GM23338 (cell line): ENCODE data around the gene TBC1D17. TPM values are rescaled to one million over a fixed set of nuclear protein-coding genes. Genes with fewer than 3 reads are reported as not detected.

ENCODE experiments used
- ATAC-seq: fragments of 200-7000 bp; cut with Tn5 transposase; 3 replicates; pipeline ENCODE4 v1.9.1; 2020
- DNase-seq: peaks from one replicate; pipeline ENCODE4 v3.0.0-alpha.2; 2015; ENCODE audit warnings: low spot score
- H2AFZ ChIP-seq: fragments of 200-600 bp; sonication (generic); 2 replicates; pipeline ENCODE4 v1.8.0; 2016; ENCODE audit warnings: antibody characterized with exemption, mild to moderate bottlenecking, moderate library complexity
- H3F3A ChIP-seq: fragments of 200-600 bp; sonication (generic); replicated peaks from 2 replicates; pipeline ENCODE4 v1.8.0; 2017; ENCODE audit warnings: antibody characterized with exemption, mixed run types, low read depth
- H3K27ac ChIP-seq: fragments of 200-600 bp; sonication (generic); 2 replicates; pipeline ENCODE4 v1.6.1; 2016; ENCODE audit warnings: low read depth
- H3K27me3 ChIP-seq: fragments of 200-600 bp; sonication (generic); 2 replicates; pipeline ENCODE4 v1.8.0; 2016; ENCODE audit warnings: mild to moderate bottlenecking, mixed run types, moderate library complexity; ENCODE audit not compliant: insufficient read depth
- H3K36me3 ChIP-seq: fragments of 200-600 bp; sonication (generic); 2 replicates; pipeline ENCODE4 v1.8.0; 2016; ENCODE audit warnings: mild to moderate bottlenecking; ENCODE audit not compliant: insufficient read depth
- H3K4me1 ChIP-seq: fragments of 200-600 bp; sonication (generic); 2 replicates; pipeline ENCODE4 v1.8.0; 2016; ENCODE audit warnings: mild to moderate bottlenecking, moderate library complexity; ENCODE audit not compliant: insufficient read depth
- H3K4me2 ChIP-seq: fragments of 200-600 bp; sonication (generic); 2 replicates; pipeline ENCODE4 v1.7.1; 2017; ENCODE audit warnings: mixed run types
- H3K4me3 ChIP-seq: fragments of 200-600 bp; sonication (generic); 2 replicates; pipeline ENCODE4 v1.6.1; 2016; ENCODE audit warnings: mixed run types
- H3K79me2 ChIP-seq: fragments of 200-600 bp; sonication (generic); replicated peaks from 2 replicates; pipeline ENCODE4 v1.8.0; 2017; ENCODE audit warnings: mild to moderate bottlenecking; ENCODE audit not compliant: insufficient read depth
- H3K9me2 ChIP-seq: fragments of 200-600 bp; sonication (generic); 2 replicates; pipeline ENCODE4 v1.8.0; 2017; ENCODE audit not compliant: insufficient read depth
- H4K20me1 ChIP-seq: fragments of 200-600 bp; sonication (generic); replicated peaks from 2 replicates; pipeline ENCODE4 v1.8.0; 2017; ENCODE audit warnings: mild to moderate bottlenecking; ENCODE audit not compliant: insufficient read depth
- H3K27ac Mint-ChIP-seq: 2 replicates; pipeline ENCODE4 v1.8.0; 2020; ENCODE audit warnings: inconsistent platforms, mild to moderate bottlenecking, moderate library complexity, mixed read lengths
- H3K27me3 Mint-ChIP-seq: 3 replicates; pipeline ENCODE4 v1.8.0; 2022; ENCODE audit warnings: low read depth, mild to moderate bottlenecking, moderate library complexity, mixed read lengths, inconsistent platforms; ENCODE audit not compliant: insufficient read depth, poor library complexity
- H3K36me3 Mint-ChIP-seq: 3 replicates; pipeline ENCODE4 v1.8.0; 2021; ENCODE audit warnings: low read depth, mild to moderate bottlenecking, inconsistent platforms, moderate library complexity, mixed read lengths
- H3K4me1 Mint-ChIP-seq: 3 replicates; pipeline ENCODE4 v1.8.0; 2020; ENCODE audit warnings: mild to moderate bottlenecking, inconsistent platforms, mixed read lengths
- H3K4me3 Mint-ChIP-seq: 3 replicates; pipeline ENCODE4 v1.8.0; 2021; ENCODE audit warnings: moderate library complexity, mild to moderate bottlenecking, inconsistent platforms, mixed read lengths
- H3K9me3 Mint-ChIP-seq: 3 replicates; pipeline ENCODE4 v1.8.0; 2020; ENCODE audit warnings: moderate library complexity, mild to moderate bottlenecking, inconsistent platforms, mixed read lengths
- EZH2 ChIP-seq: fragments of 200-600 bp; sonication (generic); IDR thresholded peaks from one replicate; pipeline ENCODE4 v1.8.0; 2017; ENCODE audit warnings: antibody characterized with exemption, mild to moderate bottlenecking, low read depth; ENCODE audit not compliant: unreplicated experiment
- EZH2phosphoT487 ChIP-seq: fragments of 200-600 bp; sonication (generic); IDR thresholded peaks from one replicate; pipeline ENCODE4 v1.8.1; 2018; ENCODE audit warnings: antibody characterized with exemption; ENCODE audit not compliant: unreplicated experiment
- STAT1 ChIP-seq: IDR thresholded peaks from one replicate; pipeline ENCODE4 v1.6.1; 2016; ENCODE audit warnings: antibody characterized with exemption; ENCODE audit not compliant: unreplicated experiment
- ZNF114 ChIP-seq: fragments of 250-450 bp; sonication (Bioruptor Pico); IDR thresholded peaks from 2 replicates; pipeline ENCODE4 v1.5.0; 2020; ENCODE audit warnings: mild to moderate bottlenecking, moderate library complexity
- polyA plus RNA-seq: library from polyadenylated mRNA; unstranded; fragments of >200 nt; fragmentation: Nextera tagmentation; extraction: Ambion mirVana; gene quantifications from 2 replicates; pipeline ENCODE4 v1.2.1, GENCODE V29; 2016
- total RNA-seq: library from RNA; depleted of rRNA; stranded (reverse); fragments of >200 nt; shearing (Covaris generic); gene quantifications from 2 replicates; pipeline ENCODE4 v1.2.3, GENCODE V29; 2014
- TF ChIP-seq, protein P1 (sequence below): IDR thresholded peaks from 2 replicates; pipeline ENCODE4 v1.6.1; 2016; ENCODE audit warnings: antibody characterized with exemption
- TF ChIP-seq, protein P2 (sequence below): fragments of 250-450 bp; sonication (Bioruptor Pico); IDR thresholded peaks from 2 replicates; pipeline ENCODE4 v1.5.0; 2020; ENCODE audit warnings: mild to moderate bottlenecking, moderate library complexity
- TF ChIP-seq, protein P3 (sequence below): IDR thresholded peaks from one replicate; pipeline ENCODE4 v1.6.1; 2018; ENCODE audit warnings: antibody characterized with exemption; ENCODE audit not compliant: unreplicated experiment

TBC1D17 gene
- total and polyA plus RNA-seq, 2 experiments from 2014 or later, result 19.3 to 43.1 TPM

DNA sequence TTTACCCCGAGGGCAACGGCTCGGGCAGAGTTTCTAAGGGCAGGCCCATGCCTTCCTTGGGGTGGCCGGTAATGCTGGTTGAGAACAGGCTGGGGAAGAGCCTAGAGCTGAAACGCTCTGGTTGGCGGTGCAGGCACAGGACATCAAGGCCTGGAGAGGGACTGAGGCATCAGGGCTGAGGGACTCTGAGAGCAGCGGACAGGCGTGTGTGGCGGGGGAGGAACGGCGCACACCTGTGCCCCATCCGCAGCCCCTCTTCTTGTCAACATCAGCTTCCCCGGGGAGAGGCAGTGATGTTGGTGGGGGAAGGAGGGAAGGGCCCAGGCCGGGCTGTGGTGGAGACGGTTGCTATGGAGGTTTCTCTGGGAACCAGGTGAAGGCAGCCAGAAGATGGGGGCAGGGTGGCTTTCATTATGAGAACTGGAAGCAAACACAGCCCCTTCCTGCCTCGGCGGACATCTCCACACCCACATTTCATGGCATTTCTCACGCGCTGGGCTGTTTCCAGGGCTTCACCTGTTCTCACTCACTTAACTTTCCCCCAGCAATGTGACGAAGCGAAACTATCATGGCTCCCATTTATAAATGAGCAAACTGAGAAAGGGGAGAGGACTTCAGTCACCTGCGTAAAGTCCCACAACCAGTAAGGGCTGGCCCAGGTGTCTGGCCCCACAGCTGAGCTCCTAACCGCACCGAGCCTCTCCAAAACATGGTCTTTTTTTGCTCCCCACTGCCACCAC is 43.3 kb downstream of the TBC1D17 start:
- H3F3A ChIP-seq, result peaks cover 13% of the 10 kb centered on the region; the same call in 1 of the 2 replicates
- H3K79me2 ChIP-seq, result peaks cover 98% of the 10 kb centered on the region
- no peak overlapping the region; the same call in 2 of the 3 replicates for H3K4me3 Mint-ChIP-seq
- ATAC-seq, result no peak
- H3K4me3 ChIP-seq, result no peak overlapping the region
- peaks cover 13% of the 10 kb centered on the region; the same call in 1 of the 2 replicates for H3K36me3 ChIP-seq
- H4K20me1 ChIP-seq, result peaks cover 67% of the 10 kb centered on the region
- peaks cover 82% of the 10 kb centered on the region for H3K36me3 Mint-ChIP-seq
- H3K9me3 Mint-ChIP-seq, result peaks cover 2% of the 10 kb centered on the region; the same call in 1 of the 3 replicates
- no peak overlapping the region for H2AFZ ChIP-seq
- no peak overlapping the region for H3K27ac ChIP-seq
- peaks cover 5% of the 10 kb centered on the region; the same call in 1 of the 2 replicates for H3K4me1 ChIP-seq
- peak overlapping the region; percentile 65; the same call in 1 of the 2 replicates for H3K27ac Mint-ChIP-seq
- TF ChIP-seq EZH2phosphoT487, result no peak
- no peak for DNase-seq
- no peak overlapping the region for H3K4me2 ChIP-seq
- peaks cover 31% of the 10 kb centered on the region for H3K27me3 Mint-ChIP-seq
- peaks cover 50% of the 10 kb centered on the region for H3K4me1 Mint-ChIP-seq
- H3K9me2 ChIP-seq, result no peaks in the 10 kb centered on the region
- H3K27me3 ChIP-seq, result no peaks in the 10 kb centered on the region

DNA sequence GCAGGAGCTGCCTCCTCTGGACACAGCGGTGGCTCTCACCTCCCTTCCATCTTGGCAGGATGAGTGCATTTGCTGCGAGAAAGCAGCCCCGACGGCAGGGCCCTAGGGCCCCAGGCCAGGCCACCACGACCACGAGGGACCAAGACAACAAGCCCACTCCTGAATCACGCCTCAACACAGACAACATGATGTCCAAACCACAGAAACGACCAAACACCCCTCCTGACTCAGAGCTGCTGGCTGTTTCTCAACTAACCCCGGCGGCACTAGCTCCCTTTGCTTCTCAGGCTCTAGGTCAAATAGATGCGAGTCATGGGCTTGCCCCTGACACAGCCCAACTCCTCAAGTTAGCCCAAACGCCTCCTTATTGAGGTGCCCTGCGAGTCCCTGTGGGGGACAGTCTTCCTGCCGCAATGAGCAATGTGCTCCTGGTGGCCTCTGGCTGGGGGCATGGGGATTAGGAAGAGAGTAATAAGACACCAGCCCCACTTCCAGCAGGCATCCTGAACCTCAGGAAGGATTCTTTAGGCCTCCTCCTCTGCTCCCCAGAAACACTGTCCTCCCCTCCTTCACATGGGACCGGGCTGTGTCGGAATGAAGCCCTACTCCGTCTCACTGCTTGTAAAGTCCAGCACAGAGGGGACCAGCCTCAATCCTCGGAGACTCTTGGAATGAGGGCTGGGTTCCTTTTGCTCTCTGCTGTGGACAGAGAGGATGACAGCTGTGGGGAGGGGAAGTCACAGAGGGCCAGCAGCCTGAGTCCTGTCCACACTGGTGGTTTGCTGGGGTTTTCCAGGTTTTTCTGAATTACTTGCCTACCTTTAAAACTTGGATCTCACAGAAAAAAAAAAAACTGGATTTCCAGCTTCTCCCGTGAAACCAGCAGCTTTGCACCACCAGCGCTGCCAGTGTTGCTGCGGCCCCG is 44.6 kb downstream of the TBC1D17 start:
- H3K4me3 Mint-ChIP-seq, result no peak overlapping the region; the same call in 2 of the 3 replicates
- Histone ChIP-seq H3K4me1 (peaks cover 5% of the 10 kb centered on the region; the same call in 1 of the 2 replicates), H3K36me3 (peaks cover 13% of the 10 kb centered on the region; the same call in 1 of the 2 replicates), H2AFZ (no peak overlapping the region), H3K27me3 (no peaks in the 10 kb centered on the region), H3K27ac (peak overlapping the region; percentile 39; the same call in 1 of the 2 replicates), H3K9me2 (no peaks in the 10 kb centered on the region), H4K20me1 (peaks cover 71% of the 10 kb centered on the region), H3K4me2 (no peak overlapping the region), H3K79me2 (peaks cover 98% of the 10 kb centered on the region), H3F3A (peaks cover 12% of the 10 kb centered on the region; the same call in 1 of the 2 replicates), H3K4me3 (no peak overlapping the region)
- DNase-seq (no peak), ATAC-seq (peak; percentile 19)
- peaks cover 85% of the 10 kb centered on the region for H3K36me3 Mint-ChIP-seq
- H3K27ac Mint-ChIP-seq, result peak overlapping the region; percentile 90
- H3K27me3 Mint-ChIP-seq, result peaks cover 28% of the 10 kb centered on the region
- H3K9me3 Mint-ChIP-seq, result no peaks in the 10 kb centered on the region
- peaks cover 47% of the 10 kb centered on the region for H3K4me1 Mint-ChIP-seq
- TF ChIP-seq EZH2 (no peak), STAT1 (no peak), EZH2phosphoT487 (no peak), ZNF114 (CRISPR knock-in tag) (no peak)
- TF ChIP-seq, protein P1, sequence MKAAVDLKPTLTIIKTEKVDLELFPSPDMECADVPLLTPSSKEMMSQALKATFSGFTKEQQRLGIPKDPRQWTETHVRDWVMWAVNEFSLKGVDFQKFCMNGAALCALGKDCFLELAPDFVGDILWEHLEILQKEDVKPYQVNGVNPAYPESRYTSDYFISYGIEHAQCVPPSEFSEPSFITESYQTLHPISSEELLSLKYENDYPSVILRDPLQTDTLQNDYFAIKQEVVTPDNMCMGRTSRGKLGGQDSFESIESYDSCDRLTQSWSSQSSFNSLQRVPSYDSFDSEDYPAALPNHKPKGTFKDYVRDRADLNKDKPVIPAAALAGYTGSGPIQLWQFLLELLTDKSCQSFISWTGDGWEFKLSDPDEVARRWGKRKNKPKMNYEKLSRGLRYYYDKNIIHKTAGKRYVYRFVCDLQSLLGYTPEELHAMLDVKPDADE, result no peak
- TF ChIP-seq, protein P2, sequence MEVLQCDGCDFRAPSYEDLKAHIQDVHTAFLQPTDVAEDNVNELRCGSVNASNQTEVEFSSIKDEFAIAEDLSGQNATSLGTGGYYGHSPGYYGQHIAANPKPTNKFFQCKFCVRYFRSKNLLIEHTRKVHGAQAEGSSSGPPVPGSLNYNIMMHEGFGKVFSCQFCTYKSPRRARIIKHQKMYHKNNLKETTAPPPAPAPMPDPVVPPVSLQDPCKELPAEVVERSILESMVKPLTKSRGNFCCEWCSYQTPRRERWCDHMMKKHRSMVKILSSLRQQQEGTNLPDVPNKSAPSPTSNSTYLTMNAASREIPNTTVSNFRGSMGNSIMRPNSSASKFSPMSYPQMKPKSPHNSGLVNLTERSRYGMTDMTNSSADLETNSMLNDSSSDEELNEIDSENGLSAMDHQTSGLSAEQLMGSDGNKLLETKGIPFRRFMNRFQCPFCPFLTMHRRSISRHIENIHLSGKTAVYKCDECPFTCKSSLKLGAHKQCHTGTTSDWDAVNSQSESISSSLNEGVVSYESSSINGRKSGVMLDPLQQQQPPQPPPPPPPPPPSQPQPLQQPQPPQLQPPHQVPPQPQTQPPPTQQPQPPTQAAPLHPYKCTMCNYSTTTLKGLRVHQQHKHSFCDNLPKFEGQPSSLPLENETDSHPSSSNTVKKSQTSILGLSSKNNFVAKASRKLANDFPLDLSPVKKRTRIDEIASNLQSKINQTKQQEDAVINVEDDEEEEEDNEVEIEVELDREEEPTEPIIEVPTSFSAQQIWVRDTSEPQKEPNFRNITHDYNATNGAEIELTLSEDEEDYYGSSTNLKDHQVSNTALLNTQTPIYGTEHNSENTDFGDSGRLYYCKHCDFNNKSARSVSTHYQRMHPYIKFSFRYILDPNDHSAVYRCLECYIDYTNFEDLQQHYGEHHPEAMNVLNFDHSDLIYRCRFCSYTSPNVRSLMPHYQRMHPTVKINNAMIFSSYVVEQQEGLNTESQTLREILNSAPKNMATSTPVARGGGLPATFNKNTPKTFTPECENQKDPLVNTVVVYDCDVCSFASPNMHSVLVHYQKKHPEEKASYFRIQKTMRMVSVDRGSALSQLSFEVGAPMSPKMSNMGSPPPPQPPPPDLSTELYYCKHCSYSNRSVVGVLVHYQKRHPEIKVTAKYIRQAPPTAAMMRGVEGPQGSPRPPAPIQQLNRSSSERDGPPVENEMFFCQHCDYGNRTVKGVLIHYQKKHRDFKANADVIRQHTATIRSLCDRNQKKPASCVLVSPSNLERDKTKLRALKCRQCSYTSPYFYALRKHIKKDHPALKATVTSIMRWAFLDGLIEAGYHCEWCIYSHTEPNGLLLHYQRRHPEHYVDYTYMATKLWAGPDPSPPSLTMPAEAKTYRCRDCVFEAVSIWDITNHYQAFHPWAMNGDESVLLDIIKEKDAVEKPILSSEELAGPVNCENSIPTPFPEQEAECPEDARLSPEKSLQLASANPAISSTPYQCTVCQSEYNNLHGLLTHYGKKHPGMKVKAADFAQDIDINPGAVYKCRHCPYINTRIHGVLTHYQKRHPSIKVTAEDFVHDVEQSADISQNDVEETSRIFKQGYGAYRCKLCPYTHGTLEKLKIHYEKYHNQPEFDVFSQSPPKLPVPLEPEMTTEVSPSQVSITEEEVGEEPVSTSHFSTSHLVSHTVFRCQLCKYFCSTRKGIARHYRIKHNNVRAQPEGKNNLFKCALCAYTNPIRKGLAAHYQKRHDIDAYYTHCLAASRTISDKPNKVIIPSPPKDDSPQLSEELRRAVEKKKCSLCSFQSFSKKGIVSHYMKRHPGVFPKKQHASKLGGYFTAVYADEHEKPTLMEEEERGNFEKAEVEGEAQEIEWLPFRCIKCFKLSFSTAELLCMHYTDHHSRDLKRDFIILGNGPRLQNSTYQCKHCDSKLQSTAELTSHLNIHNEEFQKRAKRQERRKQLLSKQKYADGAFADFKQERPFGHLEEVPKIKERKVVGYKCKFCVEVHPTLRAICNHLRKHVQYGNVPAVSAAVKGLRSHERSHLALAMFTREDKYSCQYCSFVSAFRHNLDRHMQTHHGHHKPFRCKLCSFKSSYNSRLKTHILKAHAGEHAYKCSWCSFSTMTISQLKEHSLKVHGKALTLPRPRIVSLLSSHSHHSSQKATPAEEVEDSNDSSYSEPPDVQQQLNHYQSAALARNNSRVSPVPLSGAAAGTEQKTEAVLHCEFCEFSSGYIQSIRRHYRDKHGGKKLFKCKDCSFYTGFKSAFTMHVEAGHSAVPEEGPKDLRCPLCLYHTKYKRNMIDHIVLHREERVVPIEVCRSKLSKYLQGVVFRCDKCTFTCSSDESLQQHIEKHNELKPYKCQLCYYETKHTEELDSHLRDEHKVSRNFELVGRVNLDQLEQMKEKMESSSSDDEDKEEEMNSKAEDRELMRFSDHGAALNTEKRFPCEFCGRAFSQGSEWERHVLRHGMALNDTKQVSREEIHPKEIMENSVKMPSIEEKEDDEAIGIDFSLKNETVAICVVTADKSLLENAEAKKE, result no peak
- TF ChIP-seq, protein P3, sequence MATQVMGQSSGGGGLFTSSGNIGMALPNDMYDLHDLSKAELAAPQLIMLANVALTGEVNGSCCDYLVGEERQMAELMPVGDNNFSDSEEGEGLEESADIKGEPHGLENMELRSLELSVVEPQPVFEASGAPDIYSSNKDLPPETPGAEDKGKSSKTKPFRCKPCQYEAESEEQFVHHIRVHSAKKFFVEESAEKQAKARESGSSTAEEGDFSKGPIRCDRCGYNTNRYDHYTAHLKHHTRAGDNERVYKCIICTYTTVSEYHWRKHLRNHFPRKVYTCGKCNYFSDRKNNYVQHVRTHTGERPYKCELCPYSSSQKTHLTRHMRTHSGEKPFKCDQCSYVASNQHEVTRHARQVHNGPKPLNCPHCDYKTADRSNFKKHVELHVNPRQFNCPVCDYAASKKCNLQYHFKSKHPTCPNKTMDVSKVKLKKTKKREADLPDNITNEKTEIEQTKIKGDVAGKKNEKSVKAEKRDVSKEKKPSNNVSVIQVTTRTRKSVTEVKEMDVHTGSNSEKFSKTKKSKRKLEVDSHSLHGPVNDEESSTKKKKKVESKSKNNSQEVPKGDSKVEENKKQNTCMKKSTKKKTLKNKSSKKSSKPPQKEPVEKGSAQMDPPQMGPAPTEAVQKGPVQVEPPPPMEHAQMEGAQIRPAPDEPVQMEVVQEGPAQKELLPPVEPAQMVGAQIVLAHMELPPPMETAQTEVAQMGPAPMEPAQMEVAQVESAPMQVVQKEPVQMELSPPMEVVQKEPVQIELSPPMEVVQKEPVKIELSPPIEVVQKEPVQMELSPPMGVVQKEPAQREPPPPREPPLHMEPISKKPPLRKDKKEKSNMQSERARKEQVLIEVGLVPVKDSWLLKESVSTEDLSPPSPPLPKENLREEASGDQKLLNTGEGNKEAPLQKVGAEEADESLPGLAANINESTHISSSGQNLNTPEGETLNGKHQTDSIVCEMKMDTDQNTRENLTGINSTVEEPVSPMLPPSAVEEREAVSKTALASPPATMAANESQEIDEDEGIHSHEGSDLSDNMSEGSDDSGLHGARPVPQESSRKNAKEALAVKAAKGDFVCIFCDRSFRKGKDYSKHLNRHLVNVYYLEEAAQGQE, result no peak
